Activated CD4-positive, alpha-beta T cell treated with anti-CD3 and anti-CD28 coated beads, Interleukin-2, amount 50 U/mL, for 4 hours (primary cell): ENCODE results near the gene AMIGO1.

Experiments
- DNase-seq, 2 experiments: peaks; one replicate each; pipeline ENCODE4 v3.0.0-alpha.2; 2020

AMIGO1 gene, protein sequence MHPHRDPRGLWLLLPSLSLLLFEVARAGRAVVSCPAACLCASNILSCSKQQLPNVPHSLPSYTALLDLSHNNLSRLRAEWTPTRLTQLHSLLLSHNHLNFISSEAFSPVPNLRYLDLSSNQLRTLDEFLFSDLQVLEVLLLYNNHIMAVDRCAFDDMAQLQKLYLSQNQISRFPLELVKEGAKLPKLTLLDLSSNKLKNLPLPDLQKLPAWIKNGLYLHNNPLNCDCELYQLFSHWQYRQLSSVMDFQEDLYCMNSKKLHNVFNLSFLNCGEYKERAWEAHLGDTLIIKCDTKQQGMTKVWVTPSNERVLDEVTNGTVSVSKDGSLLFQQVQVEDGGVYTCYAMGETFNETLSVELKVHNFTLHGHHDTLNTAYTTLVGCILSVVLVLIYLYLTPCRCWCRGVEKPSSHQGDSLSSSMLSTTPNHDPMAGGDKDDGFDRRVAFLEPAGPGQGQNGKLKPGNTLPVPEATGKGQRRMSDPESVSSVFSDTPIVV

DNA sequence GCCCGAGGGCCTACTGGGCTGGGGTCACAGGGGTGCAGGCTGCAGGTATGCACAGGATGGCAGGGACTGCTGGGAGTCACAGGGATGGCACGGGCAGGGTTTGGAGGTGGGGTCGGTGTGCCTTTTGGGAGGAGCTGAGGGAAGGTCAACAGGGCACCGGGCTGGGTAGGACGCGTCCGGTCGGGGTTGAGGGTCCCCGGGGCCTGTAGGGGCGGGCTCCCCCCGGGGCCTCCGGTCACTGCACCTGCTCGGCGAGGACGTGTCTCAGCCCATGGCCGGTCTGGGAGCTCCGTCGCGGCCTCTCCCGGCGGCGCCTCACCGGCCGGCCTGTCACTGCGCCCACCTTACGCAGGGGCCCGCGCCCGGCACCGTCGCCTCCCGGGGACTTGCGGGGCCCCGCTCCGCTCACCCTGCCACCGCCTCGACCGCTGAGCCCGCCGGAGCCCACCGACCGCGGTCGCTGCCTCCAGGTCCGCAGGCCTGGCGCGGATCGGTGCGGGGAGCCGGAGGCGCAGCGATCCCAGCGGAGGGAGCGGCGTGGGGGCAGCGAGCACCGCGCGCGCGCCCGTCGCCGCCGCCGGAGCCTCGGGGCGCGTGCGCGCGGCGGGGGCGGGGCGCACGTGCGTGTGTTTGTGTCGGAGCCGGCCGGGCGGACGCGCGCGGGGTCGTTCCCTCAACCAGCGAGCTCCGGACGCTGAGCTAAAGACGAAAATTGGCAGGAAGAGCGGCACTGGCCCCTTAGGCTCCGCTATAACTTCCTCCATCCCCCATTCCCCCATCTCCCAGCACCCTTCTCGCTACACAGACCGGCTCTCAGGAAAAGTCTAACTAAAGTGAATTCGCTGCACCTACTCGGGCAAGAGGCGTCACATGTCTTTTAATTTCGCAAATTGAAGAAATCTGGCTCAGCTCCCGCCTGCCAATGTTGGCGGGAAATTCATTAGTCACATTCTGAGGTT, at the start of gene AMIGO1:
TSS of gene AMIGO1 (minus strand) at position 552 of the 959 bp plus-strand sequence. CDS start 815 bp downstream, outside the sequence.
- peak; percentile 44 to 48 for DNase-seq

DNA sequence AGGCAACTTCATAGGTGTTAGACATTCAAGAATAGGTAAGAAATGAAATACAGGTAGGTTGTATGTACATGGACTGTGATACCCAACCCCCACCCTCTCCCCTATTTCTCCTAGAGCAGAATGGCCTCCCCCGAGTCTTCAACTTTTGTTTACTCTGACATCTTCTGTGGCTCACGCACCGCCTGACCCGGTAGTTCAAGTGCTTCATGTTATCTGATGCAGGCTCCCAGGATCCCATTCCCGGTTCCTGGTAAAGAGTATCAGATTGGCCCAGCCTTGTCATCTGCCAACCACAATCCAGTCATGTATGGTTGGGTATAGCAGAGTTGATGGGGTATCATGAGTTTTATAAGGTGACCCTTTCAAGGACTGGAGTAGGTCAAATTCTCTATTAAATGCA, 48.0 kb upstream of the AMIGO1 start:
- DNase-seq: no peak

DNA sequence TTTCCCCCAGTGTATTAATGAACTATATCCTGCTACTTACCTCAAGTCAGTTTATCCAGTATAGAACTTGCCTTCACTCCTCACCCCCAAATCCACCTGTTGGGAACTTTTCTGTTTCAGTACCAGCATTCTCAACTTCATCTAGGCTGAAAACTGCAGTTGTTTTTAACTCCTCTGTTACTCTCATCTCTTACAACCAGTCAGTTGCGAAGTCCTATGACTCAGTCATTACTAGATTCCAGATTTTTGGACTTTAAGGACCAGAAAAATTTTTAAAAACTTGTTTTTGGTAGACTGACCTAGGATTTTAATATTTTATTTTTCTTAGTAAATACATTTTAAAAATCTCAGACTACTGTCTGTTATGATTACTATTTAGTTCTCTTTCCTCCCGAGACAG, 47.0 kb upstream of the AMIGO1 start:
- no peak for DNase-seq

DNA sequence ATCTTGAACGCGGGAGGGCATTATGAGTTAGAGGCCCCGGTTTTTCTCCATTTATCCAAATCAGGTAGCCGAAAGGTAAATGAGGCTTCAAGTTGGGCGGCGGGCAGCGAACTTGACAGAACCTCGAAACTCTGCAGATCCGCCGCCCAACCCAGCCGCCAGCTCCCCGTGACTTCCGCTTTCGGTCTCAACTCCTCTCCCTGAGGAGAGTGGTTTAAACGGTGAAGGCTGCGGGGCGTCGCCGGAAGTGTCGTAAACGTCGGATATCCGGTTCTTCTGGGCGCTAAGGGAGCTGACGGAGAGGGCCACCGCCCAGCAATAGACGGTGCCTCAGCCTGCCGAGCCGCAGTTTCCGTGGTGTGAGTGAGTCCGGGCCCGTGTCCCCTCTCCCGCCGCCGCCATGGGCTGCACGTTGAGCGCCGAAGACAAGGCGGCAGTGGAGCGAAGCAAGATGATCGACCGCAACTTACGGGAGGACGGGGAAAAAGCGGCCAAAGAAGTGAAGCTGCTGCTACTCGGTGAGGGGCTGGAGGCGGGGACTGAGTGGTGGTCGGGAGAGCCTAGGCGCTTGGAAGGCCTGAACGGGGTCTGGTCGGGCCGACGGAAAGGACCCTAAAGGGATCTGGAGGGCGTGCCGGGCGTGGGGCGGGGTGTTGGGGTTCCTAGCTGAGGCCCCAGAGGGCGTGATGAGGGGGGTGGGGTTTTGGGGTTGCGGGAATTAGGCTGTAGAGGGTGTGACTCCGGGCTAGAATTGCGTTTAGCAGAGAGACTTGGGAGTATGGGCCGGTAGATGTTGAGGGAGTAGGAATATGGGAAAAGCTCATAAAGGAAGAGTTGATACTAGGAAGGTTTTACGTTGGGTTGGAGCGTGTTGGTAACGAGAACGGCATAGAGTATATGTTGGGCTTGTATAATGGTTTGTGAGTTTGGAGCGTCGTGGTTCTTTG, 39.1 kb upstream of the AMIGO1 start, which contains the start of gene GNAI3:
TSS of gene GNAI3 (plus strand) at position 295 of the 947 bp plus-strand sequence. CDS start at position 401, 106 bp downstream.
- DNase-seq: peak; percentile 95

DNA sequence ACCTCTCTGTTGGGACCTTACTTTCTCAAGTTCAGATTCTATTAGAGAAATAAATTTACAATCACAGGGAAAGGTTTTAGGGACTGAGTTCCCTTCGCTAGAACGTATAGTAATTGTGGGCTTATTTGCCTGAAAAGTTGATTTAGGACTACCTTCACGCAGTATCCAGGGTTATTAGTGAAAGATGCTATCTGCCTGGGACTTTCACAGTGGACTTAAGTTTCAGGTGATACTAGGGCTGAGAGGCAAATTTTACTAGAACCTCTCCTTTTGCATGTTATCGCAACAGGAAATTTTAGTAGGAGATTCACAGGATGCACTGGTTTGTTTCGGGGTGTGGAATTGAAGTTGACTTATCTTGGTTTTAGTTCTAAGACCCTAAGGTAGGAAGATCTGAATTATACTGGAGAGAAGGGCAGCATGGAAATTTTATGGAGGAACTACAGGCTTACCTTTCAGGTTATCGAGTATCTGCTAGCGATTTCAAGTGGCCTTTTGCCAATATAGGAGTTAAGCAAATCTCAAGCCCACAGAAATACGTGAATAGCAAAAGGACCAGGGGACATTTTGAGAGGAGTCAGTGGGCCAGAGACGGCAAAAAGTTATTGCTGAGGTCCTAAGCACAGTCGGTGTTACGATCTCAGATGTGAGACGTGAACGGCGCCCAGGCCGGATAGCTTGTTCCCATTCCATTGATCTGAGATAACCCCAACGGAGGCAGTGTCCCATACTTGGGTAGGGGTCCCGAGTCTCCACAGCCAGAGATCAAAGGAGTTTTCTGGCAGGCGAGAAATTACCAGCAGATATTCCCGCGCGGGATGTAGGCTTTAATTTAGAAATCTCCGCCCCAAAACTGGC, 38.2 kb upstream of the AMIGO1 start:
- DNase-seq: no peak

DNA sequence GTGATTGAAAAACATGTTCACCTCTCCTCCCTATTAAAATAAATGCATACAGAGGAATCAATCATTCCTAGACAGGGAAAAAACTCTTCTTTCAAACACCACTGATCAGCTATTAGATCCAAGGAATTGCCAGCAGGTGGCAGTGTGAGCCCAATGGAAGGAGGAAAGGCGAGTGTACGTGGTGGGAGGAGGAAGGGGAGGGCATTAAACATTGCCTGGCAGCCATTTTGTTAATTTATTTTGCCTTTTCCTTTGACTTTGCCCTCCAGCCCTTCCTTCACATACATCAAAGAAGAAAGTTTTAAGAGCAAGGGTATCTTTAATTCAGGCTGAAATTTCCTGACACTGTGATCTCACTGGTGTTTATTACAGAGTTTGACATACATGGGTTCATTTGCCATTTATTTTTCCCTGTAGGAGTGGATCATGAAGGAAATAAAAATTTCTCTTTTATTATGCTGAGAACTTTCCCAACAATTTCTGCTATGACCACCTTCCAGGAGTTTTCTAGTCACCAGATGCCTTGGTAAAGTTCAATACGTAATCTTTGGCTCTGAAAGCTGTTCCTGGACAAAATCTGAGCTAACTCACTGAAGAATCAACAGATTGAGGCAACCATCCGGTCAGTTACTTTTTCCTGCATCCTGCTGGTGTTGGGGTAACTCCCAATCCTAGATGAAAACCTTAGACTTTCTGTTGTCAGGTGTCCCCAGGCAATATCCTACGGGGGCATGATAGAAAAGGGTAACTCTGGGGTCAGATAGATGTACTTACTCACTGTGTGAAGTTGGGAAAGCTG, 37.0 kb upstream of the AMIGO1 start:
- DNase-seq: peak; percentile 90 to 92

DNA sequence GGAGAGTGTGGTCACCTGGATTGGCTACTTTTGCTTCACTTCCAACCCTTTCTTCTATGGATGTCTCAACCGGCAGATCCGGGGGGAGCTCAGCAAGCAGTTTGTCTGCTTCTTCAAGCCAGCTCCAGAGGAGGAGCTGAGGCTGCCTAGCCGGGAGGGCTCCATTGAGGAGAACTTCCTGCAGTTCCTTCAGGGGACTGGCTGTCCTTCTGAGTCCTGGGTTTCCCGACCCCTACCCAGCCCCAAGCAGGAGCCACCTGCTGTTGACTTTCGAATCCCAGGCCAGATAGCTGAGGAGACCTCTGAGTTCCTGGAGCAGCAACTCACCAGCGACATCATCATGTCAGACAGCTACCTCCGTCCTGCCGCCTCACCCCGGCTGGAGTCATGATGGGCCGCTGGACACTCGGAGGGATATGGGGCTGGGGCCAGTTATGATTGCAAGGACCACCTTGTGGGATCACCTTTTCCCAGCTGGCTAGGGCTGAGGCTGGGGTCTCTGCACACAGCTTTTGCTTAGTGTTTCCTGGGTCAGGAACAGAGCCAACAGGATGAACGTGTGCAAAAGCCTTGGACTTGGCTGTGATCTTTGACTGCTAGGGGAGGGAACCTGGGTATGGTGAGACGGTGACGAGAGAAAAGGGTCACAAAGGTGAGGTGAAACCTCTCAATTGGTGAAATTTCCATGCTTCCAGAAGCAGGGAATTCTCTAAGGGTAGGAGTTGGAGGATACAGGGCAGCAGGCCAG, 34.6 kb upstream of the AMIGO1 start:
- DNase-seq: no peak

DNA sequence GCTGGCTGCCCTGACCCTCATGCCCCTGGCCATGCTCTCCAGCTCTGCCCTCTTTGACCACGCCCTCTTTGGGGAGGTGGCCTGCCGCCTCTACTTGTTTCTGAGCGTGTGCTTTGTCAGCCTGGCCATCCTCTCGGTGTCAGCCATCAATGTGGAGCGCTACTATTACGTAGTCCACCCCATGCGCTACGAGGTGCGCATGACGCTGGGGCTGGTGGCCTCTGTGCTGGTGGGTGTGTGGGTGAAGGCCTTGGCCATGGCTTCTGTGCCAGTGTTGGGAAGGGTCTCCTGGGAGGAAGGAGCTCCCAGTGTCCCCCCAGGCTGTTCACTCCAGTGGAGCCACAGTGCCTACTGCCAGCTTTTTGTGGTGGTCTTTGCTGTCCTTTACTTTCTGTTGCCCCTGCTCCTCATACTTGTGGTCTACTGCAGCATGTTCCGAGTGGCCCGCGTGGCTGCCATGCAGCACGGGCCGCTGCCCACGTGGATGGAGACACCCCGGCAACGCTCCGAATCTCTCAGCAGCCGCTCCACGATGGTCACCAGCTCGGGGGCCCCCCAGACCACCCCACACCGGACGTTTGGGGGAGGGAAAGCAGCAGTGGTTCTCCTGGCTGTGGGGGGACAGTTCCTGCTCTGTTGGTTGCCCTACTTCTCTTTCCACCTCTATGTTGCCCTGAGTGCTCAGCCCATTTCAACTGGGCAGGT, 33.9 kb upstream of the AMIGO1 start:
- no peak for DNase-seq

DNA sequence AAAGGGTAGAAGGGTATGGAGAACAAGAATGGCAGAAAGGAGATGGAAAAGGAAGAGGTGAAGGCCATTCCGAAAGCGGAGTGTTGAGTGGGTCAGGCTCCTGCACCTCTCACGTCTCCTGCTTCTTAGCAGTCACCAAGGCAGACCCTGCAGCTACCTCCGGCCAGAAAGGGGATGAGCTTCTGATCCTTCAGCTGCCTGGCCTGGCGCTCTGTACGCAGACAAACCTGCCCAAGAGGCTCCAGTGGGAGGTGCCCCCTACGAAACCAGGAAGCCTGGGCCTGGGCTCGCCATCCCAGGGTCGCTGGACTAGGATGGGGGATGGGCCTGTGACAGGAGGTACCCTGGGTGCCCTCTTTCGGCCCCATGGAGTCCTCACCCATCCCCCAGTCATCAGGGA, 33.1 kb upstream of the AMIGO1 start:
- DNase-seq: no peak

DNA sequence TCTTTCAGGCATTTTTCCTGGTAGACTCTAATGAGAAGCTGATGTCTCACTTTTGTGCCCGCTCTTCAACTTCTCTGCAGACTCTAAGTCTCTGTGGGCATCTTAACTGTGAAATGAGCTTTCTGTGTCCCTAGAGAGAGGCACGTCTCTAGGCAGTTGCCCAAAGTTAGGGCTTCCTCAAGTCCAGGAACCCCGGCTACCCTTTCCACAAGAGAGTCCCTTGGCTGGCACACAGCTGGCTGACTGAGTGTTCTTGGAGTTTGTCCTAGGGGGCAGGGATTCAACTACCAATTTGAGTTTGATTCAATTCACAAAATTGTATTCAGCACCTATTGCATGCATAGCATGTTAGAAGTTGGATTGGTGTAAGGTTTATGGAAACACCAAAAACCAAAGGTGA, 31.6 kb upstream of the AMIGO1 start:
- no peak for DNase-seq

DNA sequence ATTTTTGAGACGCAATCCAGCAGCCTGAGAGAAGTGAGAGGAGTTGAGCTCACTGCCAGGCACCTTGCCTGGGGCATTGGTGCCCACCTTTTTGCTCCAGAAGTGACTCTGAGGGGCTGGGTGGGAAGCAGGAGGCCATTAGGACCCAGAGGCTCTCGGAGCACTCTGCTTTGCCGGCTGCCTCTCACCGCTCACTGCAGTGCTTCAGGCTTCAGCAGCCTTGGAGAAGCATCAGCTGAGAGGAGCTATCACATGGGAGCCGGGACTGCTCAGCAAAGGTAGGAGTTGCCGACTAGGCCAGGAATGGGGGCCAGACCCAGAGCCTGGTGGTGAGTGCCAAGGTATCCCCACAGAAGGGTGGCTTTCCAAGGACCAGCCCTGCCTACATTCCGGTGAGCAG, 30.1 kb upstream of the AMIGO1 start, which contains the start of gene GPR61:
TSS of gene GPR61 (plus strand) at position 197 of the 400 bp plus-strand sequence. CDS start 3,151 bp downstream, outside the sequence.
- no peak for DNase-seq

DNA sequence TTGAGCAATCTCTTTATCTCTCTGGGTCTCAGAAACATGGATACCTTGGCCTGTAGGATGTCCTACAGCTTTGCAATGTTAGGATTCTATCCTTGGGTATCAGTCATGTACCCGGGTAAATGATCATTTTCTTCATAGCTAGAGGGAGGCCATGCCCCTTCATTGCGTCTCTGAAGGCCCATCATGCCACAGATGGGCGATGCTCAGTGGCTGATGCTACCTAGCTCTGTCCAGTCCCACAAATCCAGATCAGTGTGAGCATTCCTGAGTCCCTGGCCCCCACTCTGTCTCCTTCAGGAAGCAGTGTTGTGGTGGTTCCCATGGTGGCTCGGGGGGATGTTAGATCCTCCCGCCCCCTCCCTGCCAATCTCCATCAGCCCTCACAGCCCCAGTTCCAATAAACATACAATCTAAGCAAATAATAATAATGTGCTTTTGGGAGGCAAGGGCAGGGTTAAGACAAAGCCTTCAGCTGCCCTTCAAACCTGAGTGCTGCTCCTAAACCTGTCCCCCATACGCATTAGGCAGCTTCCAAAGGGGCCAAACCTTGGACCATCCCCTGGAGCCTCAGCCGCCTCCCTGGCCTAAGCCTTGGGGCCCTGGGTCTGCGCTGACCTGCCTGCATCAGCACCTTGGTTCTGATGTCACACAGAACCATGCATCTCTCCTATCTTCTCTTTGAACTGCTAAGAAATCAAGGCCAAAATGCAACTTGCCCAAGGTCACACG, 29.5 kb upstream of the AMIGO1 start:
- no peak for DNase-seq

DNA sequence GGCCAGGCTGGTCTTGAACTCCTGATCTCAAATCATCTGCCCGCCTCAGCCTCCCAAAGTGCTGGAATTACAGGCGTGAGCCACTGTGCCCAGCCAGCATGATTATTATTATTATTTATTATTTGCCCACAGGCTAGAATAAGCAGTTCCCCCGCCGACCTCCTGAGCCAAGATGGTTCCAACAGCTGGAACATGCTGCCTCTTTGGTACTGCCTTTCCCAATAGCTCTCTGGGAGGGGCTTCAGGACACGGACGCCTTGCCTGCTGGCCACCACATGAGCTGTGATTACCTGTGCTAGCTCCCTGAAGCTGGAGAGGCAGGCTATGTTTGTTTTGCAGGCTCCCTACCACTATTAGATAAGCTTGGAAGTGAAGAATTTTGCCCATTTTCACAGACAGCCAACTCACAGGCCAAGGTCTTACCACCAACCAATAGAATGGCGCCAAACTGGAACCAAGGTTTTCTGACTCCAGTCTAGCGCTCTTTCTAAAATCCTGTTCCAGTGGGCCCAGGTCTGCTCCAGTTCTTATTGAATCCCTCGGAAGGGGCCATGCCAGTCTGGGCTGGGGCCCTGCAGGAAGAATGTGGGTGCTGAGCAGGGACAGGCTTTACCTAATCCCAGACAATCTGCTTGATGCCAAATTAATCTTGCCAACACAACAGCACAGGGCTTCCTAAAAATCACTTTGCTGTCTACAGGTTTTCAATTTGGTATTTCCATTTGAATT, 28.1 kb upstream of the AMIGO1 start:
- DNase-seq: no peak

DNA sequence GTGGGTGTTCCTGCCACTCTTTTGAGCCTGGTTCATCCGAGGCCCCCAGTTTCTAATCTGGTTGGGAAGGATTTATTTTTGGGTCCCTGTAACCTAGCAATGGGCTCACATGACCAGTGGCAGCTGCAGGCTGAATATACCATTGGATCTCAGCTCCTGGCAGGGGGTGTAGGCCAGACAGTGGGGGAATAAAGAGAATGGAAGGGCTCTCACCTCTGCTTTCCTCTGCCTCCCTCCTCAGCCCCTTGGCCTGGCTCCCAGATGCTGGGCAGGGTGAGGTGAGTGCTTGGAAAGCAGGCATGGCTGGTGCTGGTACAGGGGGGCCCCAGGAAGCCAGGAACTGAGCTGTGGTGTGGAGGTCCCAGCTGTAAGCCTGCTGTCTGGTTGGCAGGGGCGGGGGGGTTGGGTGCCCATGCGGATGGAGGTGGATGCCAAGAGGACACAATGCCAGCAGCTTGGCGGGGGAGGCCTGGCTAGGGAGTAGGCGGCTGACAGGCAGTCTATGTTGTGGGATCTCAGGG, 26.5 kb upstream of the AMIGO1 start:
- DNase-seq: no peak

DNA sequence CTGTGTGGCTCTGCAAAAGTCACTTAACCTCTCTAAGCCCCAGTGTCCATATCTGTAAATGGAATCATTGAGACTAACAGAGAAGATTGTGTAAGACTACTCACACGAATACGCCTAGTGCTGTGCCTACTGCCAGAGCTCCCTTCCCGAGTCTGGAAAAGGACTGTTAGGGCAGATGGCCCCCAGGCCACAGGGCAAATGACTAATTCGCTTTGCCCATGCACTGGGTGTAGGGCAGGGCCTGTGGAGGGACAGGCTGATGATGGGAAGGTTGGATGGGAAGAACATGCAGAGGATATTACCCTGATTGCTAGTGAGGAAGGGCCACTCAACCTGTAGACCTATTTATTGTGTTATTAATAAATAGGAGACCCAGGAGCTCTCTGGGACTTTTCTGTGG, 26.0 kb upstream of the AMIGO1 start:
- no peak for DNase-seq

DNA sequence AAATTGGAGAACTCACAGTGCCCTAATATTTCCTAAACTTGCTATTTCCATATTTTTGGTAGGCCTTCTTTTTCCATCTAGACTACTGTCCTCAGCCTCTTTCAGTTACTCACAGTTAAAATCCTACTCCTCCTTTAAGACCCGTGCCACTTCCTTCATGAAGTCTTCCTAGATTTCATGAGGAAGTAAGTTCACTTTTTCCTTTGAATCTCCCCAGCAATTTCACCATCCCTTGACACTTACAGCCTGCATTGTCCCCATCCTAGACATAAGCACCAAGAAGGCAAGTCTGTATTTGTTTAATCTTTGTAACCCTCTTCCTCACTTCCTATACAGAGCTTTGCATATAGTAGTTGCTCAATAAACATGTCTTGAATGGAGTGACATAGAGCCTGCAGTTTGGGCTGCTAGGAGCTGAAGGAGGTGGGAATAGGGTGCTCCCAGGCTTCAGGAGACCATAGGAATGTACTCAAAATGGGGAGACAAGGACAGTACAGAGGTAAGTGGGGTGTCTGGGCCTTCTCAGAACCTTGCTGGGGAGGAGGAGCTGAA, 24.9 kb upstream of the AMIGO1 start:
- no peak for DNase-seq
